Mucosa of gallbladder (tissue), 1 donor: ENCODE measurements around the gene WDR18. TPM values are rescaled to one million over a fixed set of nuclear protein-coding genes. Genes with fewer than 3 reads are reported as not detected.

Experiments
- DNase-seq: peaks from one replicate; pipeline ENCODE4 v3.0.0-alpha.2; 2020; ENCODE audit warnings: low spot score
- total RNA-seq: library from RNA; stranded (reverse); gene quantifications from one replicate; pipeline ENCODE4 v1.2.1, GENCODE V29; 2021
- donor health status: DM: no; HTN: no; CAD: no.

Gene WDR18
- total RNA-seq, 1 donor from 2014 or later = 52.5 TPM

DNA sequence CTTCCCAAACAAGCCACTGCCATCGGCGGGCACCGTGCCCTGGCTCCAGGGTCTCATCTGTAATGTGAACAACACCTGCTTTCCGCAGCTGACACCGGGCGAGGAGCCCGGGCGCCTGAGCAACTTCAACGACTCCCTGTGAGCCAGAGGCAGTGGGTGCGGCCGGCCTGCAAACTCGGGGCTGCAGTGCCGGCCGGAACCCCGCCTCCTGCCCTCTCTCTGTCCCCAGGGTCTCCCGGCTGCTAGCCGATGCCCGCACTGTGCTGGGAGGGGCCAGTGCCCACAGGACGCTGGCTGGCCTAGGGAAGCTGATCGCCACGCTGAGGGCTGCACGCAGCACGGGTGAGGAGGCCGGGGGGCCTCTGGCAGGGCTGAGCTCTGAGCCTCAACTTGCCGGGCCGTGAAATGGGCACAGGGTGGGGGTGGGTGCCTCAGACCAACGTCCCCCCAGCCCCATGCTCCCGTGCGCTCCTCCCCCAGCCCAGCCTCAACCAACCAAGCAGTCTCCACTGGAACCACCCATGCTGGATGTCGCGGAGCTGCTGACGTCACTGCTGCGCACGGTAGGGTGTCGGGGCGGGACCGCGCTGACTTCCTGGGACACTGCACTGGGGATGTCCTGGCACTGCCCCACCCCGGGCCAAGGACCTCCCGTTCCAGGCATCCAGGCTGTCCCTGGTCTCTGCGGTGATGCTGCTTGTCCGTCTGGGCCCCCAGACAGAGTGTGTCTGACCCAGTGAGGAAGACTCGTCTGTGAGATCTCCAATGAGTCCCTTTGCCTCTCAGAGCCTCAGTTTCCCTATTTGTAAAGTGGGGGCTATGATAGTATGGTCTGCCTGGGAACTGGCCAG is 57.9 kb downstream of the WDR18 start:
- no peak for DNase-seq

DNA sequence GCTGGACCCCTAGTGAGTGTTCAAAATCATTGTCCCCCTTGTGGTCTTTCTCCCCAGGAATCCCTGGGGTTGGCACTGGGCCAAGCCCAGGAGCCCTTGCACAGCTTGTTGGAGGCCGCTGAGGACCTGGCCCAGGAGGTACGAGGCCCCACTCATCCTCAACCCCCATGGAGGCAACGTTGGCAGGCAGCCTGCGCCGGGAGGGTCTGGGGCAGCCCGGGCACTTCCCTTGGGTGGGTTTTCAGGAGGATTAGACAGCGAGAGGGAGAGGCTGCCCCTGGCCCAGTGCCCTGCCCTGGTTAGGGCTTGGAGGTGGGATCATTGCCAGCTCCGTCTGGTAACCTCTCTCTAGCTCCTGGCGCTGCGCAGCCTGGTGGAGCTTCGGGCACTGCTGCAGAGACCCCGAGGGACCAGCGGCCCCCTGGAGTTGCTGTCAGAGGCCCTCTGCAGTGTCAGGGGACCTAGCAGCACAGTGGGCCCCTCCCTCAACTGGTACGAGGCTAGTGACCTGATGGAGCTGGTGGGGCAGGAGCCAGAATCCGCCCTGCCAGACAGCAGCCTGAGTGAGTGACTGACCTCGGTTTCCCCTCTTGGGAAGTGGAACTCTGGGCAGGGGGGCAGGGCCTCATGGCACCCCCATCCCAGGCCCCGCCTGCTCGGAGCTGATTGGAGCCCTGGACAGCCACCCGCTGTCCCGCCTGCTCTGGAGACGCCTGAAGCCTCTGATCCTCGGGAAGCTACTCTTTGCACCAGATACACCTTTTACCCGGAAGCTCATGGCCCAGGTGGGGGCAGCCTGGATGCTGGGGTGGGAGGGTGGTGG is 58.8 kb downstream of the WDR18 start:
- no peak for DNase-seq

Other genes starting within 250 kb of the WDR18 start
- gene MISP, start 233.2 kb upstream of the WDR18 start, total RNA-seq = 79.4 TPM
- 270 TPM for gene PTBP1, start 186.9 kb upstream of the WDR18 start, total RNA-seq
- 0.20 TPM for gene PLPPR3, start 162.4 kb upstream of the WDR18 start, total RNA-seq
- not detected for gene AZU1, start 156.5 kb upstream of the WDR18 start, total RNA-seq
- not detected for gene PRTN3, start 143.3 kb upstream of the WDR18 start, total RNA-seq
- gene ELANE, start 132.0 kb upstream of the WDR18 start, total RNA-seq = not detected
- 133 TPM for gene CFD, start 124.7 kb upstream of the WDR18 start, total RNA-seq
- gene MED16, start 91.2 kb upstream of the WDR18 start, total RNA-seq = 66.9 TPM
- not detected for gene RNU6-9, start 90.9 kb upstream of the WDR18 start, total RNA-seq
- gene R3HDM4, start 71.1 kb upstream of the WDR18 start, total RNA-seq = 47.5 TPM
- gene KISS1R, start 67.0 kb upstream of the WDR18 start, total RNA-seq = 0.17 TPM
- gene ARID3A, start 58.3 kb upstream of the WDR18 start, total RNA-seq = 7.0 TPM
- 0.06 TPM for gene GRIN3B, start 16.1 kb downstream of the WDR18 start, total RNA-seq
- gene TMEM259, start 36.8 kb downstream of the WDR18 start, total RNA-seq = 182 TPM
- gene RNU6-2, start 37.2 kb downstream of the WDR18 start, total RNA-seq = not detected
- gene CNN2, start 42.3 kb downstream of the WDR18 start, total RNA-seq = 104 TPM
- gene ABCA7, start 55.8 kb downstream of the WDR18 start, total RNA-seq = 49.0 TPM
- 42.4 TPM for gene ARHGAP45, start 82.8 kb downstream of the WDR18 start, total RNA-seq
- 137 TPM for gene POLR2E, start 111.0 kb downstream of the WDR18 start, total RNA-seq
- gene GPX4, start 119.6 kb downstream of the WDR18 start, total RNA-seq = 294 TPM
- gene SBNO2, start 189.9 kb downstream of the WDR18 start, total RNA-seq = 64.1 TPM
- 72.2 TPM for gene STK11, start 221.4 kb downstream of the WDR18 start, total RNA-seq